ENCODE measurements around the gene LRRC74B.
"Not testable (repeated sequence)": the region's sequence is repeated elsewhere in the genome, so short reads cannot be mapped to it uniquely, and the experiment has no call there.

The LRRC74B gene

DNA sequence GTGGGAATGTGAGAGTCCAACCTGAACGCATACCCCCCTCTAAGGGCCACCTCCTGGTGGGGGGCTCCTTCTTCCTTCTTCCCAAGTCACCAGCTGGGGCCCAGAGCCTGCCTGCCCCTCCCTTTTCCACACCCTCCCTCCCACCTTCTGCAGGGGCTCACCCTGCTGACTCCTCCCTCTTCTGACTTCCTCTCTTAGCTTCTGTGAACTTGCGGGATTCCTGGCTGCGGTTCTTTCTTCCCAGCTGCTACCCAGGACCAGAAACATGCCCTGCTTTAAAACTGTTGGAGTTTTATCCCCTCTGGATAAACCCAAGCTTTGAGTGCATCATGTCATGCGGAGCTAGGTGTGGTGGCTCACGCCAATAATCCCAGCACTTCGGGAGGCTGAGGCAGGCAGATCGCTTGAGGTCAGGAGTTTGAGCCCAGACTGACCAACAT, 10.2 kb downstream of the LRRC74B start:
- DNase-seq: no peak

DNA sequence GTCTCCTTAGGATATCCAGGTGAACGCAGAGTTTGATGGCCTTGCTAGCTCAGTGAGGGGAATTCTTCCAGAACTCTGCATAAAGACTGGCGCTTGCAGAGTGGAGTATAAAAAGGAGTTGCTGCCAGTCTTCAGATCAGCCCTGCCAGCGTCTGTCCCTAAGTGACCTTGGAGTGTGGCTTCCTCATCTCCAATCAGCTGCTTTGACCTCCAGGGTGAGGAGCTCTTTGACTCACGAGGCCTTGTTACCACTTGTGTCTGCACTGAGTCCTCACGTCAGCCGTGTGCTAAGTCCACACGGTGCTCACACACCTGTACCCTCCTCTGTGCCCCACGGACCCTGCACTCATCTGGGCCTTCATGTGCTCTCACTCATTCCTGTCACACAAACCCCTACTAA, 14.6 kb downstream of the LRRC74B start:
- not testable (repeated sequence) for DNase-seq

GRCh38 chr22:21061660-21062321, 16.0 kb downstream of the LRRC74B start:
- DNase-seq: not testable (repeated sequence)

DNA sequence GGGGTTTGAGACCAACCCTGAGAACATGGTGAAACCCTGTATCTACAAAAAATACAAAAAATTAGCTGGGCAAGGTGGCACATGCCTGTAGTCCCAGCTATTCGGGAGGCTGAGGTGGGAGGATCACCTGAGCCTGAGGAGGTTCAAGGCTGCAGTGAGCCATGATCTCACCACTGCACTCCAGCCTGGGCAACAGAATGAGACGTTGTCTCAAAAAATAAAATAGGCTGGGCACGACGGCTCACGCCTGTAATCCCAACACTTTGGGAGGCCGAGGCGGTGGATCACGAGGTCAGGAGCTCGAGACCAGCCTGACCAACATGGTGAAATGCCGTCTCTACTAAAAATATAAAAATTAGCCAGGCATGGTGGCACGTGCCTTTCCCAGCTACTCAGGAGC, 18.7 kb downstream of the LRRC74B start:
- not testable (repeated sequence) for DNase-seq

- DNase-seq: no peak
These were observed 19.4 kb downstream of the LRRC74B start for GRCh38 chr22:21064917-21065864.

DNA sequence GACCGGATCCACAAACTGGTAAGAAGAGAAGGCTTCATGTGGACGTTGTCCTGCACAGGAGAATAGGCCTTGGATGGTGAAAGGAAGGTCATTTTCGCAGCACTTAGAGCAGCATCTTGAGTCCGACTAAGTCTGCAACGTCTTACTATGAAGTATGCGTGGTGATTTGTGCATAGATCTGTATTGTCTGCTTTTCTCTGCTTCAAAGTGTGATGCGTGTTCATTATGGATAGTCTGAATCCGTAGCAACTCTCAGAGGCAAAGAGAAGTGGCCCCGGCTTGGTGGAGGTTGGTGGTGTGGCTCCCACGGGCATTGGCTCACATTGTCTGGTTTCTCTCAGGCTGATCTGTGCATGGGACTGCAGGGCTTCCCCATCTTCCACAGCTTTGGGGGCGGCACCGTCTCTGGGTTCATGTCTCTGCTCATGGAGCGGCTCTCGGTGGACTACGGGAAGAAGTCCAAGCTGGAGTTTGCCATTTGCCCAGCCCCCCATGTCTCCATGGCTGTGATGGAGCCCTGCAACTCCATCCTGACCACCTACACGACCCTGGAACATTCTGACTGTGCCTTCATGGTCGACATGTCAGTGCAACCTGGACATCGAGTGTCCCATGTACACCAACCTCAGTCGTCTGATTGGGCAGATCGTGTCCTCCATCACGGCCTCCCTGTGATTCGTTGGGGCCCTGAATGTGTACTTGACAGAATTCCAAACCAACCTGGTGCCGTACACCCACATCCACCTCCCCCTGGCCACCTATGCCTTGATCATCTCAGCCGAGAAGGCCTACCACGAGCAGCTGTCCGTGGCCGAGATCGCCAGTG, 21.5 kb downstream of the LRRC74B start:
- no peak for DNase-seq

DNA sequence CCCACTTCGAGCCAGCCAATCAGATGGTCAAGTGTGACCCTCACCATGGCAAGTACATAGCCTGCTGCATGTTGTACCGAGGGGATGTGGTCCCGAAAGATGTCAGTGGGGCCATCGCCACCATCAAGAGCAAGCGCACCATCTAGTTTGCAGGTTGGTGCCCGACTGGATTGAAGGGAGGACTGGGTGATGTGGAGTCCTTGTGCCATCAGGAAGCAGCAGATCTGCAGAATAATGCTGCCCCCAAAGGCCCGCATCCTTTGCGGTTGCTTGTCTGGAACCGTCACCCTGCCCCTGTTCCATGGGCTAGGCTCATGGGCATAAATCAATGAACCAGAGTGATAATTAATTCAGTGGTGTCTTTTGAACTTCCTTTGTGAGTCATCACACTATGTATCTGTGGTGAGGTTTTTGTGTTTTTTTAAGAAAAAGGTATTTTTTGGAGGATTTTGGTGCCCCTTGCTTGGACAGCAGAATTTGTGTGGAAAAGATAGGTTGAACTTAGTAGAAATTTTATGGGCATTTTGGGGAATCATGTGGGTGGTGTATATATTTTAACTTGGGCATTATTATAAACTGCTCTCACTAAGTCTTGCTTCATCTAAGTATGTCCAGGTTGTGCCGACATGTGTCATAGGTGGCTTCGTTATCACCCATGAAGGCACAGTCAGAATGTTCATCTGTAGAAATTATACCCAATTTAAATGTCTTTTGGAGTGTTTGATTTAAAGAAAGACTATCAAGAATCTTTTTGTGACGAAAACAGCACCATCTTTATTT, 22.3 kb downstream of the LRRC74B start:
- no peak for DNase-seq

DNA sequence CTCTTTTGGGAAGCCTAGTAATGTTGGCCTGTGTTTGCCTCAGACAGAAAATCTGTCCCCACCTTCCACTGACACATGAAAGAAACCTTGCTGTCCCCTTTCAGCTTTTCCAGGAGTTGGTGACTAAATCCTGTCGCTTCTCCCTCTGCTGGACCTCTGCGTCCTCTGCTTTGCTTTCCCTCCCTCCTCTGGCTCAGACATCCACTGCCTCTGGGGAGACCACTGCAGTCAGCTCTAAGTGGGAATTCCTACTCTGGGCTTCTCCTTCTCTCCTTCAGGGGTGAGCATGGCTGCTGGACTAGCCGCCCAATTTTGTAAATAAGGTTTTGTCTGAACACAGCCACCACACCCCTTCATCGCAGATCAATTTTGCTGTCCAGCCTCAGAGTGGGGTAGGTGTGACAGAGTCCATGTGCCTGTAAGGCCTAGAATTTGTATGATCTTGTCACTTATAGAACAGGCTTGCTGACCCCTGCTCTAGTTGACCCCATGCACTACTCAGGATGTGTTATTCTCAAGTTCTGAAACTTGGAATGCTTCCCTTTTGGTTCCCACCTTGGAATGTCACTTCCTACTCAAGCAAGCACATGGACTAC, 23.0 kb downstream of the LRRC74B start:
- DNase-seq: no peak

DNA sequence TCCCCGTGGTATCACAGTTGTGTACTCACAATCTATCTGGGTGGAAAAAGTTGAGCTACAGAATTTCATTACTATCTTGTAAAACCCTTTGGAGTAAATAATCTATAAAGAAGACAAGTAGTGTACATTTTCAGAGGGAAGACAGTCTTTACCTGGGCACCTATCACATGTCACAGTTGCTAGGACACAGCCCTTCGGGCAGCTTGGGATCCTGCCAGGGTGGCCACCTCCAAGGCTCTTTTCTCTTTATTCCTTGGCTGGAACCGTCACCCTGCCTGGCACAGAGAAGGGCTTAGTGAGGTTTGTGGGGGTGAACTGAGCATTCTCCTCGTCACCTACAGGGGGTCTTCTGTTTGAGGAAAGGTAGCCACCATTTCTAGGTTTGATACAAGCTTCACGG, 23.6 kb downstream of the LRRC74B start:
- no peak for DNase-seq

GRCh38 chr22:21070690-21071615, 25.2 kb downstream of the LRRC74B start:
- no peak for DNase-seq

- DNase-seq: not testable (repeated sequence)
These were observed 26.1 kb downstream of the LRRC74B start for GRCh38 chr22:21071796-21072195.

- no peak for DNase-seq
These were observed 27.3 kb downstream of the LRRC74B start for GRCh38 chr22:21073023-21073422.

DNA sequence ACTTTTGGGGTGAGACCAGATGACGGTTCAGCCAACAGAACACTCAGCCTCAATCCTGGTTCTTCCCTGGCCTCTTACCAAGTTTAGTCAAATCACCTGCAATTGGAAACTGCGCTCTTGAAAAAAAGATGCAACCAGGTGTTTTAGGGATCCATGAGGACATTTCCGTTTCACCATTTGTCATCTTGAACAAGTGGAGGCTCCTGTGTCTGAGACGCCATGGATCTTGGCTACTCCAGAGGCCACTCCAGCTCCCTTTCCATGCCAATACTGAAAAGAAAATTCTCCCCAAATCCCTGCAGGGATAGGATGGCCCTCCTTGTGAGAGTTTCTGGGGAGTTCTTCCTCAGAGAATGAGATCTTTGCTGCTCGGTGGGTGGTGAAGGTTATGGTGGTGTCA, 27.7 kb downstream of the LRRC74B start:
- no peak for DNase-seq

DNA sequence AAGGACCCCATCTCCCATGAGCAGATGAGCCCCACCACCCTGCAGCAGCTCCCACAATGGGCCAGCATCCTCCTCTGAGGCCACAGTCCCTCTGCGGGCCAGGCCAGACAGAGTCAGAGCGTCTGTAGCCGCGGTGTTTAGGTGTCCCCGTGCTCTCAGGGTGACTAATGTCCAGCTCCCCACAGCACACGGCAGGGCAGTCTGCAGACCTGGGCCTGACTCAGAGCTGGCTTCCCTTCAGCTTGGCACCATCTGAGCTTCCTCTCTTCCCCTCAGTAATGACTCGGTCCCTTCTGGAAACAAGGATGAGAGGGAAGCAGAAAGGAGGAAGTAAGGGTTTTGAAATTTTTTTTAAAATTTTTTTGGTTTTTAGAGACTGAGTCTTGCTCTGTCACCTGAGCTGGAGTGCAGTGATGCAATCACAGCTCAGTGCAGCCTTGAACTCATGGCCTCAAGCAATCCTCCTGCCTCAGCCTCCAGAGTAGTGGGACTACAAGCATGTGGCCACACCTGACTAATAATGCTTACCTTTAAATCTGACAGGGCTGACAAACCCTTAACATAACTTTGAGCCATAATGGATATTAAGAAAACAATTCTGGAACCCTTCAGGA, 28.5 kb downstream of the LRRC74B start:
- DNase-seq: peak; percentile 45

DNA sequence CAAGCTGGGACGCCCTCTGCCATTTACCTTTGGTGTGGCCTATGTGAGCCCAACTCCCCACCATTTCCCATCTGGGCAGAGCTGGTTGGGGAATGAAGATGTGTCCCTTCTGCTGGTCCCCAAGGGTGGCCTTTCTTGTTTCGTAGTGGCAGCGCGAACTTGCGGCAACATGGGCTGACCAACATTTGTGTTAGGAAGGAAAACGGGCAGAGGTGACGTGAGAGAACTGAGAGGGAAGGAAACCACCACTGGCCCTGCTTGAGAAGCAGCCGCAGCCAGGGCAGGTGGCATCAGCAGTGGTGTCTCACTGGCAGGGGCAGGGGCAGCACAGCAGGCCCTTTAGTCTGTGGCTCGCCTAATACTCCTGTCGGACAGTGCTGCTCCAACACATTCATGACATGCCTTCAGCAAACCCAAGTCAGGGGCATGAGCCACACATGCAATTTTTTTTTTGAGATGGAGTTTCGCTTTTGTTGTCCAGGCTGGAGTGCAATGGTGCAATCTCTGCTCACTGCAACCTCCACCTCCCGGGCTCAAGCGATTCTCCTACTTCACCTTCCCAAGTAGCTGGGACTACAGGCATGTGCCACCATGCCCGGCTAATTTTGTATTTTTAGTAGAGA, 29.9 kb downstream of the LRRC74B start:
- DNase-seq: no peak

- no peak for DNase-seq
These were observed 31.3 kb downstream of the LRRC74B start for GRCh38 chr22:21076912-21077625.

- no peak for DNase-seq
These were observed 32.2 kb downstream of the LRRC74B start for GRCh38 chr22:21077884-21078508.

GRCh38 chr22:21078916-21079315, 33.2 kb downstream of the LRRC74B start:
- DNase-seq: no peak

GRCh38 chr22:21079493-21079892, 33.7 kb downstream of the LRRC74B start:
- DNase-seq: no peak

All from CD4-positive, alpha-beta T cell treated with Interferon gamma for 1 hour (primary cell).